ENCODE data around the gene SLC7A4.

Gene SLC7A4

DNA sequence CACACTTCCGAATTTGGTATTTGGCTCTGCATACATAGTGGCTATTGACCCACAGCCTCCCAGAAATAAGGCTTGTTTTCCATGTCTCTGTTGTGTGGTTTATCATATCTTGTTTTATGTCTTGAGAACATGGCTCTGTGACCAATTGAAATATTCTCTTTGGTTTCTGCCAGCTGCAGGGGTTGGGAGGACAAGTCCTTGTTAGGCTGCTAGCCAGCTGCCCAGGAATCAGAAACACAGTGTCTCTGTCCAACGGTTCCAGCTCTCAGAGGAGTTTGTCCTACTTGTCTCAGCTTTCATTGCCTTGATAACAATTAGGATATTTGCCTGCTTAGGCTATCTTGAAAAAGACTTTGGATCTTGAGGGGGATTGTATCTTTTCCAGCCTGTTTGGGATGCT lies 6.0 kb upstream of the SLC7A4 start:
- peaks cover 39% of the 10 kb centered on the region for H3K27me3 Mint-ChIP-seq (ENCODE audit: low read depth)
- peaks cover 8% of the 10 kb centered on the region for H3K4me1 Mint-ChIP-seq (ENCODE audit: low read depth)
- no peaks in the 10 kb centered on the region for H3K36me3 Mint-ChIP-seq (ENCODE audit: low read depth)
- no peaks in the 10 kb centered on the region for H3K9me3 Mint-ChIP-seq
- H3K4me3 Mint-ChIP-seq, result no peak overlapping the region
- H3K27ac Mint-ChIP-seq, result no peak overlapping the region

DNA sequence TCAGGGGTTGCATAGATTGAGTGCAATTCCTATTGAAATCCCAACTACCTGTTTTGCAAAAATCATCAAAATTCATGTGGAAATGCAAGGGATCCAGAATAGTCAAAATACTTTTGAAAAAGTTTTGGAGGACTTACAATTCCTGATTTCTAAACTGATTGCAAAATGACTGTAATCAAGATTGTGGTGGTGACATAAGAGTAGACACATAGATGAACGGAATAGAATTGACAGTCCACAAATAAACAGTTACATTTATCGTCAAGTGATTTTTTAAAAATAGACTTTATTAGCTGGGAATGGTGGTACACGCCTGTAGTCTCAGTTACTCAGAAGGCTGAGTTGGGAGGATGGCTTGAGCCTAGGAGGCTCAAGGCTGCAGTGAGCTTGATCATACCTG lies 2.6 kb upstream of the SLC7A4 start:
- Mint-ChIP-seq H3K36me3 (ENCODE audit: low read depth) (no peaks in the 10 kb centered on the region), H3K4me1 (ENCODE audit: low read depth) (peaks cover 5% of the 10 kb centered on the region), H3K4me3 (no peak overlapping the region), H3K27ac (no peak overlapping the region), H3K27me3 (ENCODE audit: low read depth) (peaks cover 47% of the 10 kb centered on the region), H3K9me3 (no peaks in the 10 kb centered on the region)

DNA sequence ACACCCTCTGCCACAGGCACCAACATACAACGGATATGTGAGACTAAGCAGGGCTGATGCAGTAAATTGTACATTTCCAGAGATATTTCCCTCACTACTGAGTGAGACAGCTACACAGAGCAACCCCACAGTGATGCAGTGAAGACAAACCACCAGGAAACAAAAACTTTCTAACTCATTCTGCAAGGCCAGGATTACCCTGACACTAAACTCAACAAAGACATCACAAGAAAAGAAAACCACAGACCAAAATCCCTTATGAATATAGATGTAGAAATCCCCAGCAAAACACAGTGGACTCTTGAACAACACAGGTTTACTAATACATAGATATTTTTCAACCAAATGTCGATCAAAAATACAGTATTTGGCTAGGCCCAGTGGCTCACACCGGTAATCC lies 1.5 kb upstream of the SLC7A4 start:
- Mint-ChIP-seq H3K36me3 (ENCODE audit: low read depth) (no peaks in the 10 kb centered on the region), H3K9me3 (no peaks in the 10 kb centered on the region), H3K4me3 (no peak overlapping the region), H3K27me3 (ENCODE audit: low read depth) (peaks cover 45% of the 10 kb centered on the region), H3K4me1 (ENCODE audit: low read depth) (peaks cover 5% of the 10 kb centered on the region), H3K27ac (no peak overlapping the region)

DNA sequence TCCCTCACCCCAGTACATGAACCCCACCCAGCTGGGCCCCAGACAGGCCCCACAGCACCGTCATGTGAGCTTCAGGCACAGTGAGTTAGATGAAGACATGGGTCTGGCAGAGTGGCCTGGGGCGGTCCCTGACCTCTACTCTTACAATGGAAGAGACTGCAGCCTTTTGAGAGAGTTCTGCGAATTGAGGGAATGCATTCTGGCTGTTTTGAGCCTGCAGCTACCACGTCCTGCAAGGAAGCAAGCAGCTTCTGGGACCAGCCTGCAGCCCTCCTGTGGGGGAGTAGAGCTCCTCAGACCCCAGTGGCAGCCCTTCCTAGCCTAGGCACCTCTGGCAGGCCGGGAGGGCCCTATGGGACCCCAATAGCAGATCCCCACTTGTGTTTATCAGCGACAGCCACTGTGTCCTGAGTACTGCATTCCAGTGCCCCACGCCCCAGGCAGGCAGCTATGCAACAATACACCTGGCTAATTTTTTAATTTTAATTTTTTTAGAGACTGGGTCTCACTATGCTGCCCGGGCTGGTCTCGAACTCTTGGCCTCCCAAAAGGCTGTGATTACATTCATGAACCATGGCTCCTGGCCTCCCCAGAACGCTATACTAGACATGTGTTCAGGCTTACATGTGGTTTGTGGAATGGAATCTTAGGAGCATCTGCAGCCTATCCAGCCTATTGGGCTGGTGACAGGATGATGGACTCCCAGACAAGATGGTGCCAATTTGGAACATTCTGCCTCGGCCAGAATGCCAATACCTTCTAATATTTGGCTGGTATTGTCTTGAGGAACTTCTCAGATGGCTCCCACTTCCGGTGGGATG lies 717 bp upstream of the SLC7A4 start:
- Mint-ChIP-seq H3K9me3 (no peaks in the 10 kb centered on the region), H3K36me3 (ENCODE audit: low read depth) (no peaks in the 10 kb centered on the region), H3K4me3 (no peak overlapping the region), H3K4me1 (ENCODE audit: low read depth) (peaks cover 5% of the 10 kb centered on the region), H3K27me3 (ENCODE audit: low read depth) (peaks cover 40% of the 10 kb centered on the region), H3K27ac (no peak overlapping the region)

DNA sequence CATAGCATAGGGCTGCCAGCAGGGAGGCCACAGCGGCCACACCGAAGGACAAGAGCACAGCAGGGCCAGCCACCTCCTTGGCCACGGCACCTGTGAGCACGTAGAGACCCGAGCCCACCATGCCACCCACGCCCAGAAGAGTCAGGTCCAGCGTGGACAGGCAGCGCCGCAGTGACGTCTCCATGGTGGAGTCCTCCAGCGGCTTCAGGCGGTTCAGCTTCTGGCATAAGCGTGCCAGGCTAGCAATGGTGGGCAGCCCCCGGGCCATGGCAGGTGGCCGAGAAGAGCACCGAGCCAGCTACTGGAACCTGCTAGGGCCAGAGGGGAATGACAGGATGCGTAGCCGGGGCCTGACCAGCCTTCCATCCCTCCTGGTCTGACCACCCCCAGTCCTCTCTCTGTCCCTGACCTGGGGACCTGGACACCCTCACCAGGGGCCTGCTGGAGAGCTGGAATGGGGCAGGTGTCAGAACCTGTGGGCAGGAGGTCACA lies 770 bp downstream of the SLC7A4 start:
- peaks cover 5% of the 10 kb centered on the region for H3K4me1 Mint-ChIP-seq (ENCODE audit: low read depth)
- H3K27me3 Mint-ChIP-seq (ENCODE audit: low read depth), result peaks cover 40% of the 10 kb centered on the region
- H3K4me3 Mint-ChIP-seq, result no peak overlapping the region
- no peaks in the 10 kb centered on the region for H3K9me3 Mint-ChIP-seq
- no peak overlapping the region for H3K27ac Mint-ChIP-seq
- no peaks in the 10 kb centered on the region for H3K36me3 Mint-ChIP-seq (ENCODE audit: low read depth)

DNA sequence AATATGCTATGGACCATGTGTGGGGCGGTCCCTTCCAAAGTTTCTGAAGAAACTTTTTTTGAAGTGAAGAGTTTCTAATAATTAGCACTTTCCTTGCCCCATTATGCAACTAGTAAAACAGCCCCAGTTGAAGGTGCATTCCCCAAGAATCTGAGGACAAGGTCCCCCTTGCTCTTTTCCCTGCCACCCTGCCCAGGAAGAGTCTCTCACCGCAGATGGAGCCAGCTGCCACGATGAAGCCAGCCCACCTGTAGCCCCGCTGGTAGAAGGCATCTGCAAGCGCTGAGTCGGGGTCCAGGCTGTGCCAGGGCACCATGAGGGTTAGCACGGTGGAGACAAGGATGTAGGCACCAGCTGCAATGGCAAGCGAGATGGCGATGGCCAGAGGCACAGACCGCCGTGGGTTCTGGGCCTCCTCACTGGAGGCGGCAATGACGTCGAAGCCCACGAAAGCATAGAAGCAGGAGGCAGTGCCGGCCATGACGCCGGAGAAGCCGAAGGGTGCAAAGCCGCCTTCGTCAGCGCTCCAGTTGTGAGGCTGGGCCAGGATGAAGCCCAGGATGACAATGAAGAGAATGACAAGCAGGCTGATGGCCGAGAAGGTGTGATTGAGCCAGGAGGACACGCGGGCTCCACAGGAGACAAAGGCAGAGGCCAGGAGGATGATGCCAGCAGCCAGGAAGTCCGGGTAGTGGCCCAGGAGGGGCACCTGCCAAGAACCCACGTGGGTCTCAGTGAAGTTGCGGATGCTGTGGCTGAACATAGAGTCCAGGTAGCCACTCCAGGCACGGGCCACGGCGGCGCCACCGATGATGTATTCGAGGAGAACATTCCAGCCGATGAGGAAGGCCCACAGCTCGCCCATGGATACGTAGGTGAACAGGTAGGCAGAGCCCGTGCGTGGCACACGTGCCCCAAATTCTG lies 1.5 kb downstream of the SLC7A4 start:
- Mint-ChIP-seq H3K9me3 (no peaks in the 10 kb centered on the region), H3K4me1 (ENCODE audit: low read depth) (peaks cover 5% of the 10 kb centered on the region), H3K27me3 (ENCODE audit: low read depth) (peaks cover 40% of the 10 kb centered on the region), H3K36me3 (ENCODE audit: low read depth) (no peaks in the 10 kb centered on the region), H3K27ac (no peak overlapping the region), H3K4me3 (no peak overlapping the region)

DNA sequence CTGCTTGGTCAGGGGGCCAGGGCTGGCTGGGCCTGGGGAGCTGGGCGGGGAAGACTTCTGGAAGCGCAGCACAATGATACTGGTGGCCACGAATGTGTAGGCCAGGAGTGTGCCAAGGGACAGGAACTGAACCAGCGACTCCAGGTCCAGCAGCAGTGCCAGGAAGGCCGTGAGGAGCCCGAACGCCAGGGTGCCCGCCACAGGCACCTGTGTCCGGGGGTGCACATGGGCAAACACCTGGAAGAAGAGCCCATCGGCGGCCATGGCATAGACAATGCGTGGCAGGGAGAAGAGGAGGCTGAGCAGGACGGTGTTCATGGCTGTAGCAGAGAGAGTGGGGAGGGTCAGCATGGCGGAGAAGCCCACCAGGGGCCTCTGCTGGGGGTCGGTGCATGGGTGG lies 2.3 kb downstream of the SLC7A4 start:
- Mint-ChIP-seq H3K27ac (no peak overlapping the region), H3K36me3 (ENCODE audit: low read depth) (no peaks in the 10 kb centered on the region), H3K27me3 (ENCODE audit: low read depth) (peaks cover 34% of the 10 kb centered on the region), H3K4me1 (ENCODE audit: low read depth) (peaks cover 12% of the 10 kb centered on the region), H3K9me3 (no peaks in the 10 kb centered on the region), H3K4me3 (no peak overlapping the region)

DNA sequence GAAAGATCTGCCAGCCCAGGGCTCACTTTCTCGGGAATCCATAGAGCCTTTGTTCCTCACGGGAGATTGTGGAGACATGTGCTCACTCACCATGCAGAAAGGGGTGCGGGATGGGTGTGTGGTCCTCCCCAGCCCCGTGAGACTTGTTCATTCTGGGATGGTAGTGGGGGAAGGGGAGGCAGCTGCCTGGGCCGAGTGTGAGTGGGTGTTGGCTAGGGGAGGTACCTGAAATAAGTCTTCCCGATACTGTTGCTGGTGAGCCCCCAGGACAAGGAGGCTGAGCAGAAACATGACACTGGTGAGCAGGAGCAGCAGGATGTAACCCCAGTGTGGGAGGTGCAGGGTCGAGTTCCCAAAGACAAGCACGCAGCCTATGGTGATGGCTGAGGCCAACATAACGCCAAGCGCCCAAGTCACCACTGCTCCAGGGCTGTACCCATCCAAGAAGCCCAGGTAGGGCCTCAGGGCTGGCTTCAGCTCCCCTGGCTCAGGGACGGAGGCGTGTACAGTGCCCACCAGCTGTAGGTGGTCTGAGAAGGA lies 2.8 kb downstream of the SLC7A4 start:
- Mint-ChIP-seq H3K4me3 (no peak overlapping the region), H3K4me1 (ENCODE audit: low read depth) (peaks cover 13% of the 10 kb centered on the region), H3K36me3 (ENCODE audit: low read depth) (no peaks in the 10 kb centered on the region), H3K27me3 (ENCODE audit: low read depth) (peaks cover 32% of the 10 kb centered on the region), H3K27ac (no peak overlapping the region), H3K9me3 (no peaks in the 10 kb centered on the region)

DNA sequence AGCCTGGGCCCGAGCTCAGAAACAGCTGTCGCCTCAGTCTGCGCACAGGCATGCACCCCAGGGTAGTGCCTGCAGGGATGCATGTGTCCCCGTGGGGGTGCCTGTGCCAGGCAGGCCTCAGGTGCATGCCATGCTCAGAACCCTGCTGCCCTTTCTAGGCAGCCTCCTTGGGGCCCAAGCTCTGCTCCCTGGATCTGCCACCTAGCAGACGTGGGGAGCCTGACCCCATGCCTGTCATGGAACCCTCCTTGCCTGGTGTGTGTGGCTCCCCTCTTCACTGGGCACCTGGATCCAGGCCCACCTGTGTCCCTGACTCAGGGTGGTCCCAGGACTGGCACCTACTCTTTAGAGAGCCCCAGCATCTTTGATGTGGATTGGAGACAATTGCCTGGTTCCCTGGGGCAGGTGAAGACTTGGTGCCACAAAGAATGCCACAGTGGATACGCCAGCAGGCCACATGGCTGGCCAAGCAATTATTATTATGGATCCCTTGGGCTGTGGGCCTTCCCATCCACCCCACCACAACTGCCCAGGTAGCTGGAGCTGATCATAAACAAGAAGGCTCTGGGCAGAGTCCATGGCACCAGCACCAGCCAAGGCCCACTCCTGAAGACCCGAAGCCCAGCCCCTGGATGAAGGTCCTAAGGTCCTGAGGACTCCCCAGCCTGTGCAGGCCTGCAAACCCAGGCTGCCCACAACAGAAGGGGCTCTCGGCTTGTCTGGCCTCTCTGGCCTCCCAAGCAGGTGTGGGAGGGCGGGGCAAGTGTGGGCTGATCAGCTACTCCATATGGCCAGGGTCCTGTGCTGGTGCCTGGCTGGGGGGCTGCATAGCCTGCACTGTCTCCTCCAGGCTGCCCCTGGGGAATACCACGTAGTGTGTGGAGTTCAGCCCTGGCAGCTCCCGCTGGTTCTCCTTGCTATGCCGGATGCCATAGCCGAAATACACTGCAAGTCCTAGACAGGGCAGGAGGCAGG lies 3.8 kb downstream of the SLC7A4 start:
- Mint-ChIP-seq H3K9me3 (no peaks in the 10 kb centered on the region), H3K27me3 (ENCODE audit: low read depth) (peaks cover 24% of the 10 kb centered on the region), H3K36me3 (ENCODE audit: low read depth) (no peaks in the 10 kb centered on the region), H3K27ac (no peak overlapping the region), H3K4me1 (ENCODE audit: low read depth) (peaks cover 9% of the 10 kb centered on the region), H3K4me3 (no peak overlapping the region)

DNA sequence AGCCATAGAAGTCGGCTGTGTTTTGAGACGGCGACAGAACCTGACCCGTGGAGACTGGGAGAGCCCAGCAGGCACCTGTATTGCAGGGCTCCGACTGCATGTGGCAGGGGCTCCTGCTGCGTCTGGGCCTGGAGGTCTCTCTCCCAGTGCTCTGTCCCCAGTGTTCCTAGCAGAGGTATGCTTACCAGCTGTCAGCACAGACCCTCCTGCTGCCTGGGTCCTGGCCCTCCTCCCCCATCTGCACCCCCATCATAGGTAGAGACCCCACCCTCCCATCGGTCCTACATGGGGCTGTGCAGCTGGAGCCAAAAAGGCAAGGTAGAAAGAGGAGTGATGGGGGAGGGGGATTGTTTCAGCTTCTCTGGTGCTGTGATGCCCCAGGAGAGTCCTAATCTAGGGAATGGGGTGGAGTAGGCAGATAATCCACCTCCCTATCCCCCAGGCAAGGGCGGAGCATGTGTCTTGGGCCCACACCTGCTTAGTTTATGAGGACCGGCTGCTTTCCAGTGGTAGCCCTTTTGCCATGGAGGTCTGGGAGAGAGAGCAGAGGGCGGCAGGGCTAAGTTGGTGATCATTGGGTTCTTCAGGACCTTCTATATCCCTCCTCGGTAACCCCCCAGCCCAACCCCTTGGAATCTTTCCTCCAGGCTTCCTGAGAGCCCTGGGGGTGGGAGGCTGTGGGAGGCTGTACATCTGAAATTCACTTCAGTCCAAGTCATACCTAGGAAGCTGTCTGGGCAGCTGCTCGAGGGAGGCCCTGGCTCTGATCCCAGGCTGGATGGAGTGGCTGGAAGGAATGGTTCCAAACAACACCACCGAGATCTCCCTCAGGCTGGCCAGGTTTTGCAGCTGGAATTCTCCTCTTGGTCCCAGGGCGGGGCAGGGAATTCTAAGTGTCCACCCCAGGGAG lies 5.3 kb downstream of the SLC7A4 start:
- Mint-ChIP-seq H3K4me3 (no peak overlapping the region), H3K4me1 (ENCODE audit: low read depth) (peaks cover 8% of the 10 kb centered on the region), H3K36me3 (ENCODE audit: low read depth) (no peaks in the 10 kb centered on the region), H3K9me3 (no peaks in the 10 kb centered on the region), H3K27me3 (ENCODE audit: low read depth) (peaks cover 14% of the 10 kb centered on the region), H3K27ac (no peak overlapping the region)

DNA sequence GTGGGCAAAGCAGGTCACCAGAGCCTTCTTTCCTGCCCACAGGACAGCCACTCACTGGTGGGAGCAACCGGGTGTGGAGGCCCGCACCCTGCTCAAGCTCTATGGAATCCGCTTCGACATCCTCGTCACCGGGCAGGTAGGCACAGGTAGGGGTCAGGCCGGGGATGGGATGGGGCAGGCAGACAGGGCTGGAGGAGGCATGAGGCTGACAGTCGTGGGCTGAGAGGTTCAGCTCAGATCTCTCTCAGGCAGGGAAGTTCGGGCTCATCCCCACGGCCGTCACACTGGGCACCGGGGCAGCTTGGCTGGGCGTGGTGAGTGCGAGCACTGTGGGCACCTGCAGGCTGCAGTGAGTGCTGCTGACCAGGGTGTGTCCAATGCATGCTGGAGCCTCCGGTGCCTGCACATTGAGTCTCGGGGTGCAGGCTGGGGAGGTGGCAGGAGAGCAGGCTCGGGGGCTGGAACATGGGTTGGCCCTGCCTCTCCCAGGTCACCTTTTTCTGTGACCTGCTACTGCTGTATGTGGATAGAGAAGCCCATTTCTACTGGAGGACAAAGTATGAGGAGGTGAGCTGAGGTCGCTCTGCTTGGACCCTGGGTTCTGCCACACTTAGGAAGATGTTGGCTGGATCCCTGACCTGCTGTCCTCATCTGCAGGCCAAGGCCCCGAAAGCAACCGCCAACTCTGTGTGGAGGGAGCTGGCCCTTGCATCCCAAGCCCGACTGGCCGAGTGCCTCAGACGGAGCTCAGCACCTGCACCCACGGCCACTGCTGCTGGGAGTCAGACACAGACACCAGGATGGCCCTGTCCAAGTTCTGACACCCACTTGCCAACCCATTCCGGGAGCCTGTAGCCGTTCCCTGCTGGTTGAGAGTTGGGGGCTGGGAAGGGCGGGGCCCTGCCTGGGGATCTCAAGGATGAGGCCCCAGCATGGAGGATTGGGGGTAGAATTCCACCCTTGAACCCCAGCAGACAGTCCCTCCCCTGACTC lies 6.3 kb downstream of the SLC7A4 start:
- H3K9me3 Mint-ChIP-seq, result no peaks in the 10 kb centered on the region
- peaks cover 11% of the 10 kb centered on the region for H3K27me3 Mint-ChIP-seq (ENCODE audit: low read depth)

DNA sequence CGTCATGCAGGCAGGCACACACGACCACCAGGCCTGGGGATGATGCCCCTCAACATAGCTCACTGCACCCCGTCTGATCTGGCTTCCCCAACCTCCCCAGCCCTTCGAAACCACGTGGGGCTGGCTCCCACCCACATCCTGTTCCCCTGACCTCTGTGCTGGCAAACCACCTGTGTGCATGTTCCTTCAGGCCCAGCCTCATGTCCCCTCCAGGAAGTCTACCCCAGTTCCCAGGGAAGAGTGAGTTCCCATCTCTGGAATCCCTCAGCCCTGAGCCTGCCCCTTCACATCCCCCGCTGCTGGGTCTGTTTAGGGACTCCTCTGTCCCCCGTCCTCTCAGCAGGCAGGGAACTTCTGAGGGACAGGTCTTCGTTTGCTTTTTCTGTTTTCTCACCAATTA lies 7.1 kb downstream of the SLC7A4 start:
- H3K27ac Mint-ChIP-seq, result peak overlapping the region; percentile 55
- H3K4me1 Mint-ChIP-seq (ENCODE audit: low read depth), result peaks cover 8% of the 10 kb centered on the region
- H3K4me3 Mint-ChIP-seq, result peak overlapping the region; percentile 31
- H3K9me3 Mint-ChIP-seq, result no peaks in the 10 kb centered on the region
- H3K36me3 Mint-ChIP-seq (ENCODE audit: low read depth), result no peaks in the 10 kb centered on the region
- H3K27me3 Mint-ChIP-seq (ENCODE audit: low read depth), result peaks cover 4% of the 10 kb centered on the region

More for the DNA sequence above, 6.3 kb downstream of the SLC7A4 start:
- no peaks in the 10 kb centered on the region for H3K36me3 Mint-ChIP-seq (ENCODE audit: low read depth)
- peaks cover 8% of the 10 kb centered on the region for H3K4me1 Mint-ChIP-seq (ENCODE audit: low read depth)
- no peak overlapping the region for H3K27ac Mint-ChIP-seq
- H3K4me3 Mint-ChIP-seq, result no peak overlapping the region
